GM23338 (cell line): Measurements from ENCODE around the gene ANO7. TPM values are rescaled to one million over a fixed set of nuclear protein-coding genes. Genes with fewer than 3 reads are reported as not detected.

ENCODE experiments used
- ATAC-seq: fragments of 200-7000 bp; cut with Tn5 transposase; 3 replicates; pipeline ENCODE4 v1.9.1; 2020
- DNase-seq: peaks from one replicate; pipeline ENCODE4 v3.0.0-alpha.2; 2015; ENCODE audit warnings: low spot score
- H2AFZ ChIP-seq: fragments of 200-600 bp; sonication (generic); 2 replicates; pipeline ENCODE4 v1.8.0; 2016; ENCODE audit warnings: antibody characterized with exemption, mild to moderate bottlenecking, moderate library complexity
- H3F3A ChIP-seq: fragments of 200-600 bp; sonication (generic); replicated peaks from 2 replicates; pipeline ENCODE4 v1.8.0; 2017; ENCODE audit warnings: antibody characterized with exemption, mixed run types, low read depth
- H3K27ac ChIP-seq: fragments of 200-600 bp; sonication (generic); 2 replicates; pipeline ENCODE4 v1.6.1; 2016; ENCODE audit warnings: low read depth
- H3K27me3 ChIP-seq: fragments of 200-600 bp; sonication (generic); 2 replicates; pipeline ENCODE4 v1.8.0; 2016; ENCODE audit warnings: mild to moderate bottlenecking, mixed run types, moderate library complexity; ENCODE audit not compliant: insufficient read depth
- H3K36me3 ChIP-seq: fragments of 200-600 bp; sonication (generic); 2 replicates; pipeline ENCODE4 v1.8.0; 2016; ENCODE audit warnings: mild to moderate bottlenecking; ENCODE audit not compliant: insufficient read depth
- H3K4me1 ChIP-seq: fragments of 200-600 bp; sonication (generic); 2 replicates; pipeline ENCODE4 v1.8.0; 2016; ENCODE audit warnings: mild to moderate bottlenecking, moderate library complexity; ENCODE audit not compliant: insufficient read depth
- H3K4me2 ChIP-seq: fragments of 200-600 bp; sonication (generic); 2 replicates; pipeline ENCODE4 v1.7.1; 2017; ENCODE audit warnings: mixed run types
- H3K4me3 ChIP-seq: fragments of 200-600 bp; sonication (generic); 2 replicates; pipeline ENCODE4 v1.6.1; 2016; ENCODE audit warnings: mixed run types
- H3K79me2 ChIP-seq: fragments of 200-600 bp; sonication (generic); replicated peaks from 2 replicates; pipeline ENCODE4 v1.8.0; 2017; ENCODE audit warnings: mild to moderate bottlenecking; ENCODE audit not compliant: insufficient read depth
- H3K9me2 ChIP-seq: fragments of 200-600 bp; sonication (generic); 2 replicates; pipeline ENCODE4 v1.8.0; 2017; ENCODE audit not compliant: insufficient read depth
- H4K20me1 ChIP-seq: fragments of 200-600 bp; sonication (generic); replicated peaks from 2 replicates; pipeline ENCODE4 v1.8.0; 2017; ENCODE audit warnings: mild to moderate bottlenecking; ENCODE audit not compliant: insufficient read depth
- H3K27ac Mint-ChIP-seq: 2 replicates; pipeline ENCODE4 v1.8.0; 2020; ENCODE audit warnings: inconsistent platforms, mild to moderate bottlenecking, moderate library complexity, mixed read lengths
- H3K27me3 Mint-ChIP-seq: 3 replicates; pipeline ENCODE4 v1.8.0; 2022; ENCODE audit warnings: low read depth, mild to moderate bottlenecking, moderate library complexity, mixed read lengths, inconsistent platforms; ENCODE audit not compliant: insufficient read depth, poor library complexity
- H3K36me3 Mint-ChIP-seq: 3 replicates; pipeline ENCODE4 v1.8.0; 2021; ENCODE audit warnings: low read depth, mild to moderate bottlenecking, inconsistent platforms, moderate library complexity, mixed read lengths
- H3K4me1 Mint-ChIP-seq: 3 replicates; pipeline ENCODE4 v1.8.0; 2020; ENCODE audit warnings: mild to moderate bottlenecking, inconsistent platforms, mixed read lengths
- H3K4me3 Mint-ChIP-seq: 3 replicates; pipeline ENCODE4 v1.8.0; 2021; ENCODE audit warnings: moderate library complexity, mild to moderate bottlenecking, inconsistent platforms, mixed read lengths
- H3K9me3 Mint-ChIP-seq: 3 replicates; pipeline ENCODE4 v1.8.0; 2020; ENCODE audit warnings: moderate library complexity, mild to moderate bottlenecking, inconsistent platforms, mixed read lengths
- CREB1 ChIP-seq: fragments of 250-450 bp; sonication (Bioruptor Pico); IDR thresholded peaks from 2 replicates; pipeline ENCODE4 v1.5.0; 2020; ENCODE audit warnings: low read depth, mild to moderate bottlenecking, moderate library complexity
- CTCF ChIP-seq, 2 experiments: fragments of 200-600 bp in 1 of 2; sonication (generic) in 1 of 2; conservative IDR thresholded peaks; 2 replicates each; pipeline versions ENCODE4 v1.5.1 to v1.6.1; 2016 to 2017; ENCODE audit warnings: antibody characterized with exemption in 2 of 2, low read depth in 2 of 2, mild to moderate bottlenecking in 2 of 2, moderate library complexity in 1 of 2
- EZH2 ChIP-seq: fragments of 200-600 bp; sonication (generic); IDR thresholded peaks from one replicate; pipeline ENCODE4 v1.8.0; 2017; ENCODE audit warnings: antibody characterized with exemption, mild to moderate bottlenecking, low read depth; ENCODE audit not compliant: unreplicated experiment
- EZH2phosphoT487 ChIP-seq: fragments of 200-600 bp; sonication (generic); IDR thresholded peaks from one replicate; pipeline ENCODE4 v1.8.1; 2018; ENCODE audit warnings: antibody characterized with exemption; ENCODE audit not compliant: unreplicated experiment
- JUNB ChIP-seq: IDR thresholded peaks from one replicate; pipeline ENCODE4 v1.6.1; 2016; ENCODE audit warnings: antibody characterized with exemption; ENCODE audit not compliant: unreplicated experiment
- NANOG ChIP-seq: IDR thresholded peaks from 2 replicates; pipeline ENCODE4 v1.6.1; 2016; ENCODE audit warnings: antibody characterized with exemption, borderline replicate concordance
- POLR2AphosphoS5 ChIP-seq: IDR thresholded peaks from 2 replicates; pipeline ENCODE4 v1.6.1; 2016; ENCODE audit warnings: antibody characterized with exemption, low read depth
- STAT1 ChIP-seq: IDR thresholded peaks from one replicate; pipeline ENCODE4 v1.6.1; 2016; ENCODE audit warnings: antibody characterized with exemption; ENCODE audit not compliant: unreplicated experiment
- ZNF114 ChIP-seq: fragments of 250-450 bp; sonication (Bioruptor Pico); IDR thresholded peaks from 2 replicates; pipeline ENCODE4 v1.5.0; 2020; ENCODE audit warnings: mild to moderate bottlenecking, moderate library complexity
- ZNF331 ChIP-seq: fragments of 250-450 bp; sonication (Bioruptor Pico); IDR thresholded peaks from 2 replicates; pipeline ENCODE4 v1.5.0; 2020; ENCODE audit warnings: low read depth, mild to moderate bottlenecking, moderate library complexity
- polyA plus RNA-seq: library from polyadenylated mRNA; unstranded; fragments of >200 nt; fragmentation: Nextera tagmentation; extraction: Ambion mirVana; gene quantifications from 2 replicates; pipeline ENCODE4 v1.2.1, GENCODE V29; 2016
- total RNA-seq: library from RNA; depleted of rRNA; stranded (reverse); fragments of >200 nt; shearing (Covaris generic); gene quantifications from 2 replicates; pipeline ENCODE4 v1.2.3, GENCODE V29; 2014
- TF ChIP-seq, protein P1 (sequence below): IDR thresholded peaks from 2 replicates; pipeline ENCODE4 v1.6.1; 2016; ENCODE audit warnings: antibody characterized with exemption
- TF ChIP-seq, protein P2 (sequence below): IDR thresholded peaks from one replicate; pipeline ENCODE4 v1.6.1; 2018; ENCODE audit warnings: antibody characterized with exemption; ENCODE audit not compliant: unreplicated experiment

Gene ANO7
- total and polyA plus RNA-seq, 2 experiments from 2014 or later = 3.6 to 5.1 TPM

DNA sequence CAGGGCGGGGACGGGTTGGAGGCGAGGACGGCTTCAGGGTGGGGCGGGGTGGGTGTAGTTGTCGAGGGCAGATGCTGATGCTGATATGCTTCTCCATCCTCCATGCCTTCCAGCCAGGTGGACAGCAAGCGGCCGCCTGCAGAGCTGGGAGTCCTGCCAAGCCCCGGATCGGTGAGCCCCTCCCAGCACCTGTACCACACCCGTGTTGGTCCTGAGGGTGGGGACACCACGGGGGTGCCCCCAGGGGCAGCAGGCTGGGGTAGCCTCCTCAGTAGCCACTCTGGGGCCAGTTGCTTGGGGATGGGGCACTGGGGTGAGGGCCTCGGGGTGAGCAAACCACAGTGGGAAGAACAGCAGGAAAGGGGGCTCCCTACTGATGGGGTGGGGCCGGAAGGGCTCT lies 2.6 kb downstream of the ANO7 start:
- no peaks in the 10 kb centered on the region for H3K9me2 ChIP-seq
- H3K36me3 Mint-ChIP-seq = no peaks in the 10 kb centered on the region
- peaks cover 7% of the 10 kb centered on the region for H3K27me3 Mint-ChIP-seq
- H3K27me3 ChIP-seq = no peaks in the 10 kb centered on the region
- no peaks in the 10 kb centered on the region for H3K36me3 ChIP-seq
- TF ChIP-seq ZNF114 (no peak), CTCF (conservative IDR thresholded peaks at IDR 0.05; ENCODE audit: low read depth in 2 of 2) (no peak), JUNB (no peak), NANOG (no peak), POLR2AphosphoS5 (no peak), STAT1 (no peak), CREB1 (CRISPR knock-in tag) (no peak), EZH2phosphoT487 (no peak), EZH2 (no peak), ZNF331 (CRISPR knock-in tag) (no peak)
- TF ChIP-seq, protein P1, sequence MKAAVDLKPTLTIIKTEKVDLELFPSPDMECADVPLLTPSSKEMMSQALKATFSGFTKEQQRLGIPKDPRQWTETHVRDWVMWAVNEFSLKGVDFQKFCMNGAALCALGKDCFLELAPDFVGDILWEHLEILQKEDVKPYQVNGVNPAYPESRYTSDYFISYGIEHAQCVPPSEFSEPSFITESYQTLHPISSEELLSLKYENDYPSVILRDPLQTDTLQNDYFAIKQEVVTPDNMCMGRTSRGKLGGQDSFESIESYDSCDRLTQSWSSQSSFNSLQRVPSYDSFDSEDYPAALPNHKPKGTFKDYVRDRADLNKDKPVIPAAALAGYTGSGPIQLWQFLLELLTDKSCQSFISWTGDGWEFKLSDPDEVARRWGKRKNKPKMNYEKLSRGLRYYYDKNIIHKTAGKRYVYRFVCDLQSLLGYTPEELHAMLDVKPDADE = no peak
- TF ChIP-seq, protein P2, sequence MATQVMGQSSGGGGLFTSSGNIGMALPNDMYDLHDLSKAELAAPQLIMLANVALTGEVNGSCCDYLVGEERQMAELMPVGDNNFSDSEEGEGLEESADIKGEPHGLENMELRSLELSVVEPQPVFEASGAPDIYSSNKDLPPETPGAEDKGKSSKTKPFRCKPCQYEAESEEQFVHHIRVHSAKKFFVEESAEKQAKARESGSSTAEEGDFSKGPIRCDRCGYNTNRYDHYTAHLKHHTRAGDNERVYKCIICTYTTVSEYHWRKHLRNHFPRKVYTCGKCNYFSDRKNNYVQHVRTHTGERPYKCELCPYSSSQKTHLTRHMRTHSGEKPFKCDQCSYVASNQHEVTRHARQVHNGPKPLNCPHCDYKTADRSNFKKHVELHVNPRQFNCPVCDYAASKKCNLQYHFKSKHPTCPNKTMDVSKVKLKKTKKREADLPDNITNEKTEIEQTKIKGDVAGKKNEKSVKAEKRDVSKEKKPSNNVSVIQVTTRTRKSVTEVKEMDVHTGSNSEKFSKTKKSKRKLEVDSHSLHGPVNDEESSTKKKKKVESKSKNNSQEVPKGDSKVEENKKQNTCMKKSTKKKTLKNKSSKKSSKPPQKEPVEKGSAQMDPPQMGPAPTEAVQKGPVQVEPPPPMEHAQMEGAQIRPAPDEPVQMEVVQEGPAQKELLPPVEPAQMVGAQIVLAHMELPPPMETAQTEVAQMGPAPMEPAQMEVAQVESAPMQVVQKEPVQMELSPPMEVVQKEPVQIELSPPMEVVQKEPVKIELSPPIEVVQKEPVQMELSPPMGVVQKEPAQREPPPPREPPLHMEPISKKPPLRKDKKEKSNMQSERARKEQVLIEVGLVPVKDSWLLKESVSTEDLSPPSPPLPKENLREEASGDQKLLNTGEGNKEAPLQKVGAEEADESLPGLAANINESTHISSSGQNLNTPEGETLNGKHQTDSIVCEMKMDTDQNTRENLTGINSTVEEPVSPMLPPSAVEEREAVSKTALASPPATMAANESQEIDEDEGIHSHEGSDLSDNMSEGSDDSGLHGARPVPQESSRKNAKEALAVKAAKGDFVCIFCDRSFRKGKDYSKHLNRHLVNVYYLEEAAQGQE = no peak
- no peak overlapping the region for H3K4me3 ChIP-seq
- ATAC-seq (no peak), DNase-seq (no peak)
- no peaks in the 10 kb centered on the region for H3K4me1 ChIP-seq
- no peak overlapping the region for H2AFZ ChIP-seq
- no peaks in the 10 kb centered on the region for H3K79me2 ChIP-seq
- H3K4me3 Mint-ChIP-seq = no peak overlapping the region
- H3K4me1 Mint-ChIP-seq = peaks cover 3% of the 10 kb centered on the region
- H4K20me1 ChIP-seq = no peaks in the 10 kb centered on the region
- no peaks in the 10 kb centered on the region for H3F3A ChIP-seq
- H3K27ac ChIP-seq = no peak overlapping the region
- no peak overlapping the region for H3K4me2 ChIP-seq
- no peak overlapping the region for H3K27ac Mint-ChIP-seq
- no peaks in the 10 kb centered on the region for H3K9me3 Mint-ChIP-seq
